ENCODE results near the gene SPSB4.

Gene SPSB4

GRCh38 chr3:141073580-141073979, 22.4 kb downstream of the SPSB4 start:
- H3K4me3 ChIP-seq (ENCODE audit: low read depth in 1 of 2, low read length in 1 of 2) = no peak overlapping the region
- H3K4me1 ChIP-seq (ENCODE audit: control insufficient read depth in 1 of 2, insufficient read depth in 1 of 2, low read depth in 1 of 2, low read length in 1 of 2) = peaks cover 0 to 18% of the 10 kb centered on the region in 2 experiments
- H3K27me3 ChIP-seq = peaks cover 18% of the 10 kb centered on the region
- H3K36me3 ChIP-seq = no peaks in the 10 kb centered on the region
- no peak for TF ChIP-seq CTCF (IDR thresholded peaks at IDR 0.05)
- H3K9me3 ChIP-seq = no peaks in the 10 kb centered on the region
- H3K27ac ChIP-seq = no peak overlapping the region

GRCh38 chr3:141074529-141074928, 23.4 kb downstream of the SPSB4 start:
- Histone ChIP-seq H3K4me1 (ENCODE audit: control insufficient read depth in 1 of 2, insufficient read depth in 1 of 2, low read depth in 1 of 2, low read length in 1 of 2) (peaks cover 0 to 18% of the 10 kb centered on the region in 2 experiments), H3K9me3 (no peaks in the 10 kb centered on the region), H3K27ac (no peak overlapping the region), H3K36me3 (no peaks in the 10 kb centered on the region), H3K4me3 (ENCODE audit: low read depth in 1 of 2, low read length in 1 of 2) (no peak overlapping the region), H3K27me3 (peaks cover 18% of the 10 kb centered on the region)
- no peak for TF ChIP-seq CTCF (IDR thresholded peaks at IDR 0.05)

- Histone ChIP-seq H3K27me3 (peaks cover 18% of the 10 kb centered on the region), H3K27ac (no peak overlapping the region), H3K36me3 (no peaks in the 10 kb centered on the region), H3K4me3 (ENCODE audit: low read depth in 1 of 2, low read length in 1 of 2) (no peak overlapping the region), H3K9me3 (no peaks in the 10 kb centered on the region), H3K4me1 (ENCODE audit: control insufficient read depth in 1 of 2, insufficient read depth in 1 of 2, low read depth in 1 of 2, low read length in 1 of 2) (peaks cover 0 to 27% of the 10 kb centered on the region in 2 experiments)
- TF ChIP-seq CTCF (IDR thresholded peaks at IDR 0.05) = no peak
Observed at GRCh38 chr3:141076036-141076773, 25.1 kb downstream of the SPSB4 start.

GRCh38 chr3:141076797-141077571, 25.8 kb downstream of the SPSB4 start:
- Histone ChIP-seq H3K4me1 (ENCODE audit: control insufficient read depth in 1 of 2, insufficient read depth in 1 of 2, low read depth in 1 of 2, low read length in 1 of 2) (peaks cover 0 to 27% of the 10 kb centered on the region in 2 experiments), H3K27ac (no peak overlapping the region), H3K27me3 (peaks cover 18% of the 10 kb centered on the region), H3K9me3 (no peaks in the 10 kb centered on the region), H3K4me3 (ENCODE audit: low read depth in 1 of 2, low read length in 1 of 2) (no peak overlapping the region), H3K36me3 (no peaks in the 10 kb centered on the region)
- TF ChIP-seq CTCF (IDR thresholded peaks at IDR 0.05) = no peak

GRCh38 chr3:141077631-141078030, 26.5 kb downstream of the SPSB4 start:
- no peak overlapping the region for H3K27ac ChIP-seq

More at GRCh38 chr3:141077631-141078030, 26.5 kb downstream of the SPSB4 start:
- TF ChIP-seq CTCF (IDR thresholded peaks at IDR 0.05) = no peak
- Histone ChIP-seq H3K4me3 (ENCODE audit: low read depth in 1 of 2, low read length in 1 of 2) (no peak overlapping the region), H3K36me3 (no peaks in the 10 kb centered on the region), H3K9me3 (no peaks in the 10 kb centered on the region), H3K4me1 (ENCODE audit: control insufficient read depth in 1 of 2, insufficient read depth in 1 of 2, low read depth in 1 of 2, low read length in 1 of 2) (peaks cover 0 to 27% of the 10 kb centered on the region in 2 experiments), H3K27me3 (peaks cover 18% of the 10 kb centered on the region)

All from neutrophil (primary cell).